RWPE2 (cell line): Measurements from ENCODE around the gene EFNB1.

Experiments
- ATAC-seq: fragments of 200-7000 bp; cut with Tn5 transposase; 3 replicates; pipeline ENCODE4 v1.9.1; 2021; ENCODE audit warnings: low read depth
- DNase-seq: peaks from one replicate; pipeline ENCODE4 v3.0.0-alpha.2; 2020; ENCODE audit warnings: low spot score
- H3K27ac ChIP-seq: fragments of 450-650 bp; 2 replicates; pipeline ENCODE4 v1.5.1; 2017; ENCODE audit warnings: mild to moderate bottlenecking; ENCODE audit not compliant: poor library complexity, severe bottlenecking
- H3K27me3 ChIP-seq: fragments of 250-450 bp; sonication (Bioruptor Pico); 2 replicates; pipeline ENCODE4 v1.5.1; 2021; ENCODE audit warnings: mild to moderate bottlenecking, moderate library complexity; ENCODE audit not compliant: insufficient read depth, poor library complexity, severe bottlenecking
- H3K36me3 ChIP-seq: fragments of 250-450 bp; sonication (Bioruptor Pico); 2 replicates; pipeline ENCODE4 v1.5.1; 2020; ENCODE audit warnings: low read depth, mild to moderate bottlenecking, moderate library complexity
- H3K4me1 ChIP-seq: fragments of 250-450 bp; sonication (Bioruptor Pico); 2 replicates; pipeline ENCODE4 v1.5.1; 2021; ENCODE audit warnings: mild to moderate bottlenecking, moderate library complexity; ENCODE audit not compliant: insufficient read depth, poor library complexity, severe bottlenecking
- H3K4me3 ChIP-seq: fragments of 250-450 bp; sonication (Bioruptor Pico); 2 replicates; pipeline ENCODE4 v1.5.1; 2021; ENCODE audit warnings: mild to moderate bottlenecking, moderate library complexity; ENCODE audit not compliant: severe bottlenecking
- H3K9me3 ChIP-seq: fragments of 250-450 bp; sonication (Bioruptor Pico); 2 replicates; pipeline ENCODE4 v1.5.1; 2021; ENCODE audit warnings: mild to moderate bottlenecking, moderate library complexity; ENCODE audit not compliant: severe bottlenecking
- TF ChIP-seq, protein P1 (sequence below): fragments of 450-650 bp; IDR thresholded peaks from one replicate; pipeline ENCODE4 v1.5.1; 2017; ENCODE audit warnings: mild to moderate bottlenecking, moderate library complexity; ENCODE audit not compliant: poor library complexity, severe bottlenecking

EFNB1 gene

GRCh38 chrX:68867458-68868112 is 38.8 kb downstream of the EFNB1 start:
- TF ChIP-seq, protein P1, sequence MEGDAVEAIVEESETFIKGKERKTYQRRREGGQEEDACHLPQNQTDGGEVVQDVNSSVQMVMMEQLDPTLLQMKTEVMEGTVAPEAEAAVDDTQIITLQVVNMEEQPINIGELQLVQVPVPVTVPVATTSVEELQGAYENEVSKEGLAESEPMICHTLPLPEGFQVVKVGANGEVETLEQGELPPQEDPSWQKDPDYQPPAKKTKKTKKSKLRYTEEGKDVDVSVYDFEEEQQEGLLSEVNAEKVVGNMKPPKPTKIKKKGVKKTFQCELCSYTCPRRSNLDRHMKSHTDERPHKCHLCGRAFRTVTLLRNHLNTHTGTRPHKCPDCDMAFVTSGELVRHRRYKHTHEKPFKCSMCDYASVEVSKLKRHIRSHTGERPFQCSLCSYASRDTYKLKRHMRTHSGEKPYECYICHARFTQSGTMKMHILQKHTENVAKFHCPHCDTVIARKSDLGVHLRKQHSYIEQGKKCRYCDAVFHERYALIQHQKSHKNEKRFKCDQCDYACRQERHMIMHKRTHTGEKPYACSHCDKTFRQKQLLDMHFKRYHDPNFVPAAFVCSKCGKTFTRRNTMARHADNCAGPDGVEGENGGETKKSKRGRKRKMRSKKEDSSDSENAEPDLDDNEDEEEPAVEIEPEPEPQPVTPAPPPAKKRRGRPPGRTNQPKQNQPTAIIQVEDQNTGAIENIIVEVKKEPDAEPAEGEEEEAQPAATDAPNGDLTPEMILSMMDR: no peak
- DNase-seq (no peak), ATAC-seq (no peak)
- Histone ChIP-seq H3K27me3 (no peaks in the 10 kb centered on the region), H3K4me3 (no peak overlapping the region), H3K4me1 (no peaks in the 10 kb centered on the region), H3K36me3 (no peaks in the 10 kb centered on the region), H3K27ac (no peak overlapping the region), H3K9me3 (no peaks in the 10 kb centered on the region)

DNA sequence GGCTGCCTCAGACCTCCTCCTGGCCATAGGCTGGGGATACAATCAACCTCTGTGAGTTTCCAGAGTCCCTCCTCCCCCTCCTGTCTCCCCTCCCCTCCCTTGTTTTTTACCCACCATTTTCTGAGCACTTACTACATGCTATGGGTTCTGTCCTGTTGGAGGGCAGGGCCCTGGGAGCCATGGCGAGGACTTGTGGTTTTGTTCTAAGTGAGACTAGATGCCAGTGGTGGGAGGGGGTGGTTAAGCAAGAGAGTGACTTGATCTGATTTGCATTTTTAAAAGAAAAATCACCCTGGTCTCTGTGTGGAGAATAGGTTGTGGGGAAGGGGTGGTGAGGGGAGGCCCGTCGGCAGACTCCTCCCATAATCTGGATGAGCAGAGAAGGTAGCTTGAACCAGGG is 39.5 kb downstream of the EFNB1 start:
- Histone ChIP-seq H3K9me3 (no peaks in the 10 kb centered on the region), H3K36me3 (no peaks in the 10 kb centered on the region), H3K27me3 (no peaks in the 10 kb centered on the region), H3K4me3 (no peak overlapping the region), H3K4me1 (no peaks in the 10 kb centered on the region), H3K27ac (no peak overlapping the region)
- TF ChIP-seq, protein P1: no peak
- ATAC-seq (no peak), DNase-seq (no peak)

GRCh38 chrX:68868902-68869800 is 40.3 kb downstream of the EFNB1 start:
- no peak overlapping the region for H3K27ac ChIP-seq
- no peaks in the 10 kb centered on the region for H3K9me3 ChIP-seq
- DNase-seq (no peak), ATAC-seq (no peak; the same call in 2 of the 3 replicates)
- H3K4me3 ChIP-seq: no peak overlapping the region
- TF ChIP-seq, protein P1: no peak
- no peaks in the 10 kb centered on the region for H3K4me1 ChIP-seq
- H3K27me3 ChIP-seq: no peaks in the 10 kb centered on the region
- H3K36me3 ChIP-seq: no peaks in the 10 kb centered on the region

GRCh38 chrX:68870357-68870756 is 41.5 kb downstream of the EFNB1 start:
- H3K36me3 ChIP-seq: no peaks in the 10 kb centered on the region
- no peak overlapping the region for H3K4me3 ChIP-seq
- TF ChIP-seq, protein P1: no peak
- no peak overlapping the region for H3K27ac ChIP-seq
- no peaks in the 10 kb centered on the region for H3K4me1 ChIP-seq
- no peak for DNase-seq
- no peaks in the 10 kb centered on the region for H3K27me3 ChIP-seq
- H3K9me3 ChIP-seq: no peaks in the 10 kb centered on the region
- ATAC-seq: no peak
